Body of pancreas (tissue), 4 donors: ENCODE results near the gene FGA.

ENCODE experiments used
- CTCF ChIP-seq, 7 experiments: fragments of 450-650 bp in 4 of 7; fragments of 200-600 bp in 3 of 7; sonication (generic) in 3 of 7; IDR thresholded peaks; one replicate each; pipeline ENCODE4 v1.5.1; 2016 to 2019; ENCODE audit warnings: antibody characterized with exemption in 7 of 7
- POLR2A ChIP-seq, 3 donors: fragments of 450-650 bp; IDR thresholded peaks; one replicate each; pipeline ENCODE4 v1.6.1; 2016; ENCODE audit warnings: antibody characterized with exemption in 3 of 3, mild to moderate bottlenecking in 2 of 3

- TF ChIP-seq CTCF (IDR thresholded peaks at IDR 0.05) (no peak), POLR2A (IDR thresholded peaks at IDR 0.05) (no peak)
Measured at GRCh38 chr4:154579927-154580326, 10.6 kb downstream of the FGA start.
